K562 (cell line): ENCODE results near the gene AKT1S1. TPM values are rescaled to one million over a fixed set of nuclear protein-coding genes. Genes with fewer than 3 reads are reported as not detected.

Source experiments
- ATAC-seq: fragments of 200-7000 bp; cut with Tn5 transposase; 3 replicates; pipeline ENCODE4 v1.9.1; 2020; ENCODE audit warnings: moderate library complexity
- BruUV-seq: library from RNA; stranded (reverse); fragments of 400-500 nt; replicated peaks from 2 replicates; lab custom pipeline; 2021; lab: Mats Ljungman, UMichigan
- CTCF ChIA-PET: fragments of 300-600 bp; formaldehyde crosslinking; extraction: SDS; loops from one replicate; lab custom pipeline; 2021; ENCODE audit warnings: low intra/inter-chr PET ratio; lab: Yijun Ruan, JAX
- POLR2A ChIA-PET: fragments of 300-600, 350-650 bp; sonication (Branson Sonifier 250); formaldehyde crosslinking; extraction: SDS; loops from one replicate; lab custom pipeline; 2021; ENCODE audit warnings: antibody characterized with exemption, inconsistent platforms; lab: Yijun Ruan, JAX
- DNase-seq, 4 experiments: peaks; one replicate each; pipeline versions ENCODE4 v3.0.0 to v3.0.0-alpha.2; 2011 to 2018; ENCODE audit warnings: low spot score in 3 of 4, mixed read lengths in 3 of 4; ENCODE audit errors: extremely low read depth in 1 of 4
- FAIRE-seq: peaks from 2 replicates; lab custom pipeline; 2011; peaks lifted over from hg19 to GRCh38; lab: Jason Lieb, UNC
- H2AFZ ChIP-seq: 2 replicates; pipeline ENCODE4 v1.6.0; 2011; ENCODE audit warnings: low read depth, low read length, control low read depth, inconsistent platforms
- H3K27ac ChIP-seq: fragments of 200-600 bp; 3 replicates; pipeline ENCODE4 v1.8.0; 2011; ENCODE audit warnings: low read depth, mild to moderate bottlenecking, control low read depth, inconsistent platforms, low read length, moderate library complexity, mixed read lengths; ENCODE audit errors: extremely low read depth
- H3K27me3 ChIP-seq, 2 experiments: fragments of 300-600 bp in 1 of 2; 2 replicates in 1 of 2; 3 replicates in 1 of 2; pipeline versions ENCODE4 v1.6.0 to v1.8.0; 2011; ENCODE audit warnings: inconsistent platforms in 2 of 2, low read length in 2 of 2, mild to moderate bottlenecking in 1 of 2, mixed read lengths in 1 of 2, moderate library complexity in 1 of 2; ENCODE audit not compliant: control insufficient read depth in 2 of 2, insufficient read depth in 2 of 2
- H3K36me3 ChIP-seq: fragments of 300-600 bp; 3 replicates; pipeline ENCODE4 v1.8.0; 2011; ENCODE audit warnings: mild to moderate bottlenecking, low read length, inconsistent platforms; ENCODE audit not compliant: control insufficient read depth, insufficient read depth
- H3K4me1 ChIP-seq, 2 experiments: fragments of 200-600 bp in 1 of 2; replicated peaks in 1 of 2; 2 replicates in 1 of 2; 3 replicates in 1 of 2; pipeline versions ENCODE4 v1.5.1 to v1.8.0; 2011; ENCODE audit warnings: inconsistent platforms in 2 of 2, low read length in 2 of 2, mild to moderate bottlenecking in 1 of 2, mixed read lengths in 1 of 2, moderate library complexity in 1 of 2; ENCODE audit not compliant: control insufficient read depth in 2 of 2, insufficient read depth in 2 of 2
- H3K4me2 ChIP-seq: 2 replicates; pipeline ENCODE4 v1.6.1; 2011; ENCODE audit warnings: low read length, control low read depth, inconsistent platforms, mixed read lengths; ENCODE audit not compliant: insufficient read depth
- H3K4me3 ChIP-seq: fragments of 200-600 bp; sonication (generic), shearing (Covaris generic); 2 replicates; pipeline ENCODE4 v1.5.1; 2016; ENCODE audit warnings: control low read depth, inconsistent platforms
- H3K79me2 ChIP-seq: fragments of 200-600 bp; 3 replicates; pipeline ENCODE4 v1.8.0; 2011; ENCODE audit warnings: low read length, inconsistent platforms; ENCODE audit not compliant: control insufficient read depth, insufficient read depth
- H3K9ac ChIP-seq, 2 experiments: 2 replicates each; pipeline versions ENCODE4 v1.6.0 to v1.6.1; 2011; ENCODE audit warnings: low read depth in 2 of 2, low read length in 2 of 2, control low read depth in 1 of 2, inconsistent platforms in 1 of 2, mild to moderate bottlenecking in 1 of 2, mixed read lengths in 1 of 2; ENCODE audit not compliant: insufficient read depth in 1 of 2
- H3K9me1 ChIP-seq: one replicate; pipeline ENCODE4 v1.6.0; 2011; ENCODE audit warnings: inconsistent platforms, mild to moderate bottlenecking, low read length, moderate library complexity; ENCODE audit not compliant: control insufficient read depth, insufficient read depth
- H3K9me3 ChIP-seq: replicated peaks from 2 replicates; pipeline ENCODE4 v1.5.1; 2011; ENCODE audit warnings: low read depth, low read length, inconsistent platforms; ENCODE audit not compliant: control insufficient read depth, insufficient read depth
- H4K20me1 ChIP-seq: replicated peaks from 2 replicates; pipeline ENCODE4 v1.6.1; 2011; ENCODE audit warnings: low read length, inconsistent platforms, mixed read lengths; ENCODE audit not compliant: control insufficient read depth, insufficient read depth
- ASH1L ChIP-seq: fragments of 450-650 bp; IDR thresholded peaks from 2 replicates; pipeline ENCODE4 v1.6.1; 2018; ENCODE audit warnings: borderline replicate concordance, mild to moderate bottlenecking, low read depth; ENCODE audit not compliant: partially characterized antibody
- CHD2 ChIP-seq: IDR thresholded peaks from 2 replicates; pipeline ENCODE4 v1.6.1; 2011; ENCODE audit warnings: low read depth, low read length
- DMBX1 ChIP-seq: fragments of 250-450 bp; sonication (Bioruptor Pico); IDR thresholded peaks from 2 replicates; pipeline ENCODE4 v1.8.0; 2022; ENCODE audit warnings: inconsistent platforms, mild to moderate bottlenecking, moderate library complexity, borderline replicate concordance
- E2F3 ChIP-seq: fragments of 250-450 bp; sonication (Bioruptor Pico); IDR thresholded peaks from 2 replicates; pipeline ENCODE4 v1.4.0; 2020; ENCODE audit warnings: mild to moderate bottlenecking
- ELF2 ChIP-seq: fragments of 250-450 bp; sonication (Bioruptor Pico); IDR thresholded peaks from 2 replicates; pipeline ENCODE4 v1.5.0; 2021; ENCODE audit warnings: mild to moderate bottlenecking
- ESRRB ChIP-seq: fragments of 250-450 bp; sonication (Bioruptor Pico); IDR thresholded peaks from 2 replicates; pipeline ENCODE4 v1.5.0; 2020; ENCODE audit warnings: mild to moderate bottlenecking, moderate library complexity, borderline replicate concordance
- NFXL1 ChIP-seq: fragments of 450-650 bp; formaldehyde crosslinking; IDR thresholded peaks from 2 replicates; pipeline ENCODE4 v1.4.0; 2021; ENCODE audit warnings: mild to moderate bottlenecking
- RBBP5 ChIP-seq: fragments of 200-600 bp; sonication (generic); IDR thresholded peaks from 2 replicates; pipeline ENCODE4 v1.6.1; 2012; ENCODE audit warnings: borderline replicate concordance, mild to moderate bottlenecking, low read length, control low read depth, inconsistent platforms; ENCODE audit not compliant: insufficient read depth, poor library complexity, severe bottlenecking
- RBM22 ChIP-seq: fragments of 200-400 bp; formaldehyde crosslinking; IDR thresholded peaks from 2 replicates; pipeline ENCODE4 v1.6.1; 2018; ENCODE audit warnings: low read length, low read depth; ENCODE audit not compliant: poor library complexity, severe bottlenecking
- SPI1 ChIP-seq: IDR thresholded peaks from 2 replicates; pipeline ENCODE4 v1.6.1; 2011; ENCODE audit warnings: low read depth, low read length, control low read depth, borderline replicate concordance
- SUPT5H ChIP-seq: fragments of 450-650 bp; IDR thresholded peaks from 2 replicates; pipeline ENCODE4 v1.6.1; 2016
- ZNF12 ChIP-seq: sonication (generic); formaldehyde crosslinking; IDR thresholded peaks from 2 replicates; pipeline ENCODE4 v1.4.0; 2020; ENCODE audit warnings: mild to moderate bottlenecking, missing genetic modification reagents
- ZNF239 ChIP-seq: fragments of 250-450 bp; sonication (Bioruptor Pico); IDR thresholded peaks from 2 replicates; pipeline ENCODE4 v1.4.0; 2020; ENCODE audit warnings: mild to moderate bottlenecking
- ZNF764 ChIP-seq: fragments of 250-450 bp; sonication (Bioruptor Pico); IDR thresholded peaks from 2 replicates; pipeline ENCODE4 v1.4.0; 2020; ENCODE audit warnings: low read depth, mild to moderate bottlenecking, moderate library complexity
- WGBS: fragments of 100-300 bp; shearing (Covaris generic); methylation state at CpG from one replicate; pipeline ENCODE4 v1.1.6; 2016; ENCODE audit warnings: low coverage, mixed read lengths; ENCODE audit not compliant: insufficient coverage; ENCODE audit errors: missing lambda C conversion rate; 5-methylcytosine and 5-hydroxymethylcytosine counted together
- in situ Hi-C: fragments of 300-500 bp; cut with MboI; formaldehyde crosslinking; loops from 4 replicates; pipeline ENCODE4 v1.15.0; 2018; ENCODE audit warnings: inconsistent platforms, mixed read lengths
- intact Hi-C: fragments of 100-400 bp; cut with micrococcal nuclease; formaldehyde crosslinking; loops from 2 replicates; pipeline ENCODE4 v1.14.2; 2022
- polyA plus RNA-seq, 8 experiments: library from polyadenylated mRNA; depleted of rRNA in 4 of 8; stranded (reverse) in 5 of 8; unstranded in 3 of 8; fragments of >200 nt; fragmentation: Nextera tagmentation in 2 of 8; fragmentation: Illumina TruSeq in 1 of 8; extraction: Ambion mirVana in 2 of 8; extraction: Trizol in 1 of 8; gene quantifications; 2 replicates each; pipeline versions ENCODE4 v1.2.1 to v1.2.3, GENCODE V29; 2011 to 2014; ENCODE audit warnings: inconsistent platforms in 1 of 8, missing spikeins in 1 of 8
- total RNA-seq, 7 experiments: library from RNA; depleted of rRNA in 6 of 7; stranded (reverse); fragments of >200 nt in 6 of 7; fragmentation: Illumina TruSeq in 2 of 7; extraction: Trizol in 2 of 7; gene quantifications; 2 replicates each; pipeline versions ENCODE4 v1.2.1 to v1.2.3, GENCODE V29; 2011 to 2021; ENCODE audit warnings: low replicate concordance in 1 of 7
- TF ChIP-seq, protein P1 (sequence below): fragments of 150-350 bp; conservative IDR thresholded peaks from 2 replicates; pipeline ENCODE4 v1.6.1; 2014; ENCODE audit warnings: low read length
- TF ChIP-seq, protein P2 (sequence below): fragments of 450-650 bp; IDR thresholded peaks from 2 replicates; pipeline ENCODE4 v1.6.1; 2016; ENCODE audit warnings: mild to moderate bottlenecking
- TF ChIP-seq, protein P3 (sequence below): fragments of 250-450 bp; sonication (Bioruptor Pico); IDR thresholded peaks from 2 replicates; pipeline ENCODE4 v1.5.0; 2020; ENCODE audit warnings: mild to moderate bottlenecking, borderline replicate concordance

The AKT1S1 gene
- total and polyA plus RNA-seq, 9 of the 15 experiments (the other 6 are each of a cell fraction or from before 2014, with no cell fraction given) = 1.2 to 50.3 (median 17.1) TPM

DNA sequence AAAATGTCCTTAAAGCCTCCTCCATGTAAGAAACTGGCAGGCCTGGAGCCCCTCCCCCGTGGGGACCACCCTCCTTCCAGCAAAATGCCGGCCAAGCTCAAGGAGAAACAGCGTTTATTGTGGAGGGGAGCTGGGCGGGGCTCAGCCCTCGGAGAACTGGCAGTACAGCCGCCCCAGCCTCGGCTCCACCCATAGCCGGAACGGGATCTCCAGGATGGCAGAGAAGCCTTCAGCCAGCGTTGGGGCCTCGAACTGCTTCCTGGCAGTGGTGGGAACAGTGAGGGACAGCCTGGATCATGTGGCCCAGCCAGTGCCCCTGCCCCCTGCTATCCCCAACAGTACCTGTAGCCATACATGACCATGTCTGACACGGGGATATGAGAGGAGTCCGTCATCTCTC is 16.0 kb downstream of the AKT1S1 start:
- FAIRE-seq (no peak), ATAC-seq (no peak), DNase-seq (no peak)
- peaks cover 4% of the 10 kb centered on the region for H3K9me1 ChIP-seq
- WGBS = 75% methylated on average over 12 of the region's 13 CpGs
- H3K36me3 ChIP-seq = peaks cover 87% of the 10 kb centered on the region
- peaks cover 28% of the 10 kb centered on the region for H3K79me2 ChIP-seq
- H3K9ac ChIP-seq = peak overlapping the region in 1 of 2 experiments; percentile 19; a peak in 2 of 4 replicates
- H3K27ac ChIP-seq = no peak overlapping the region
- no peak overlapping the region for H2AFZ ChIP-seq
- peaks cover 24% of the 10 kb centered on the region; the same call in 1 of the 2 replicates for H4K20me1 ChIP-seq
- POLR2A ChIA-PET = interaction anchor here (0.5 to 1.3 kb wide), 2 partner anchors 9 to 336 kb away, joined by 3 to 6 read pairs; no protein-coding TSS in a partner anchor
- H3K4me3 ChIP-seq = no peak overlapping the region
- intact Hi-C loops (no loop called here), in situ Hi-C loops (no loop called here)
- CTCF ChIA-PET = no interaction called here
- no TSS peak for BruUV-seq
- H3K4me2 ChIP-seq = no peak overlapping the region
- H3K4me1 ChIP-seq = peaks cover 13 to 80% of the 10 kb centered on the region in 2 experiments; a peak in 4 of 5 replicates
- H3K9me3 ChIP-seq = no peaks in the 10 kb centered on the region
- H3K27me3 ChIP-seq = no peaks in the 10 kb centered on the region
- TF ChIP-seq, protein P1, sequence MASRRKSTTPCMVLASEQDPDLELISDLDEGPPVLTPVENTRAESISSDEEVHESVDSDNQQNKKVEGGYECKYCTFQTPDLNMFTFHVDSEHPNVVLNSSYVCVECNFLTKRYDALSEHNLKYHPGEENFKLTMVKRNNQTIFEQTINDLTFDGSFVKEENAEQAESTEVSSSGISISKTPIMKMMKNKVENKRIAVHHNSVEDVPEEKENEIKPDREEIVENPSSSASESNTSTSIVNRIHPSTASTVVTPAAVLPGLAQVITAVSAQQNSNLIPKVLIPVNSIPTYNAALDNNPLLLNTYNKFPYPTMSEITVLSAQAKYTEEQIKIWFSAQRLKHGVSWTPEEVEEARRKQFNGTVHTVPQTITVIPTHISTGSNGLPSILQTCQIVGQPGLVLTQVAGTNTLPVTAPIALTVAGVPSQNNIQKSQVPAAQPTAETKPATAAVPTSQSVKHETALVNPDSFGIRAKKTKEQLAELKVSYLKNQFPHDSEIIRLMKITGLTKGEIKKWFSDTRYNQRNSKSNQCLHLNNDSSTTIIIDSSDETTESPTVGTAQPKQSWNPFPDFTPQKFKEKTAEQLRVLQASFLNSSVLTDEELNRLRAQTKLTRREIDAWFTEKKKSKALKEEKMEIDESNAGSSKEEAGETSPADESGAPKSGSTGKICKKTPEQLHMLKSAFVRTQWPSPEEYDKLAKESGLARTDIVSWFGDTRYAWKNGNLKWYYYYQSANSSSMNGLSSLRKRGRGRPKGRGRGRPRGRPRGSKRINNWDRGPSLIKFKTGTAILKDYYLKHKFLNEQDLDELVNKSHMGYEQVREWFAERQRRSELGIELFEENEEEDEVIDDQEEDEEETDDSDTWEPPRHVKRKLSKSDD = no peak
- TF ChIP-seq ZNF764 (CRISPR knock-in tag) (no peak), SPI1 (no peak), SUPT5H (0 out of 2 replicates have a peak, but pooled peaks have one; percentile 19), ZNF12 (CRISPR knock-in tag) (no peak), ASH1L (no peak), DMBX1 (CRISPR knock-in tag) (no peak), ELF2 (CRISPR knock-in tag) (no peak), CHD2 (no peak), E2F3 (CRISPR knock-in tag) (no peak), RBBP5 (no peak), ESRRB (CRISPR knock-in tag) (no peak), RBM22 (peak; percentile 8), NFXL1 (CRISPR knock-in tag) (no peak), ZNF239 (CRISPR knock-in tag) (no peak)
- TF ChIP-seq, protein P2, sequence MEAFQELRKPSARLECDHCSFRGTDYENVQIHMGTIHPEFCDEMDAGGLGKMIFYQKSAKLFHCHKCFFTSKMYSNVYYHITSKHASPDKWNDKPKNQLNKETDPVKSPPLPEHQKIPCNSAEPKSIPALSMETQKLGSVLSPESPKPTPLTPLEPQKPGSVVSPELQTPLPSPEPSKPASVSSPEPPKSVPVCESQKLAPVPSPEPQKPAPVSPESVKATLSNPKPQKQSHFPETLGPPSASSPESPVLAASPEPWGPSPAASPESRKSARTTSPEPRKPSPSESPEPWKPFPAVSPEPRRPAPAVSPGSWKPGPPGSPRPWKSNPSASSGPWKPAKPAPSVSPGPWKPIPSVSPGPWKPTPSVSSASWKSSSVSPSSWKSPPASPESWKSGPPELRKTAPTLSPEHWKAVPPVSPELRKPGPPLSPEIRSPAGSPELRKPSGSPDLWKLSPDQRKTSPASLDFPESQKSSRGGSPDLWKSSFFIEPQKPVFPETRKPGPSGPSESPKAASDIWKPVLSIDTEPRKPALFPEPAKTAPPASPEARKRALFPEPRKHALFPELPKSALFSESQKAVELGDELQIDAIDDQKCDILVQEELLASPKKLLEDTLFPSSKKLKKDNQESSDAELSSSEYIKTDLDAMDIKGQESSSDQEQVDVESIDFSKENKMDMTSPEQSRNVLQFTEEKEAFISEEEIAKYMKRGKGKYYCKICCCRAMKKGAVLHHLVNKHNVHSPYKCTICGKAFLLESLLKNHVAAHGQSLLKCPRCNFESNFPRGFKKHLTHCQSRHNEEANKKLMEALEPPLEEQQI = no peak
- TF ChIP-seq, protein P3, sequence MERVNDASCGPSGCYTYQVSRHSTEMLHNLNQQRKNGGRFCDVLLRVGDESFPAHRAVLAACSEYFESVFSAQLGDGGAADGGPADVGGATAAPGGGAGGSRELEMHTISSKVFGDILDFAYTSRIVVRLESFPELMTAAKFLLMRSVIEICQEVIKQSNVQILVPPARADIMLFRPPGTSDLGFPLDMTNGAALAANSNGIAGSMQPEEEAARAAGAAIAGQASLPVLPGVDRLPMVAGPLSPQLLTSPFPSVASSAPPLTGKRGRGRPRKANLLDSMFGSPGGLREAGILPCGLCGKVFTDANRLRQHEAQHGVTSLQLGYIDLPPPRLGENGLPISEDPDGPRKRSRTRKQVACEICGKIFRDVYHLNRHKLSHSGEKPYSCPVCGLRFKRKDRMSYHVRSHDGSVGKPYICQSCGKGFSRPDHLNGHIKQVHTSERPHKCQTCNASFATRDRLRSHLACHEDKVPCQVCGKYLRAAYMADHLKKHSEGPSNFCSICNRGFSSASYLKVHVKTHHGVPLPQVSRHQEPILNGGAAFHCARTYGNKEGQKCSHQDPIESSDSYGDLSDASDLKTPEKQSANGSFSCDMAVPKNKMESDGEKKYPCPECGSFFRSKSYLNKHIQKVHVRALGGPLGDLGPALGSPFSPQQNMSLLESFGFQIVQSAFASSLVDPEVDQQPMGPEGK (CRISPR knock-in tag) = no peak
